HFFc6 (cell line): ENCODE data around the gene SCYGR3. TPM values are rescaled to one million over a fixed set of nuclear protein-coding genes. Genes with fewer than 3 reads are reported as not detected.

Source experiments
- DNase-seq: peaks from one replicate; pipeline ENCODE4 v3.0.0-alpha.2; 2018
- H3K27ac Mint-ChIP-seq: 2 replicates; pipeline ENCODE4 v1.8.0; 2020; ENCODE audit warnings: mild to moderate bottlenecking, mixed read lengths
- H3K27me3 Mint-ChIP-seq: 2 replicates; pipeline ENCODE4 v1.8.0; 2021; ENCODE audit warnings: mild to moderate bottlenecking, moderate library complexity, mixed read lengths; ENCODE audit not compliant: insufficient read depth
- H3K36me3 Mint-ChIP-seq: 2 replicates; pipeline ENCODE4 v1.8.0; 2021; ENCODE audit warnings: low read depth, mixed read lengths
- H3K4me1 Mint-ChIP-seq: 2 replicates; pipeline ENCODE4 v1.8.0; 2020; ENCODE audit warnings: low read depth, mixed read lengths
- H3K4me3 Mint-ChIP-seq: 2 replicates; pipeline ENCODE4 v1.8.0; 2020; ENCODE audit warnings: mild to moderate bottlenecking, moderate library complexity, mixed read lengths
- H3K9me3 Mint-ChIP-seq: 2 replicates; pipeline ENCODE4 v1.8.0; 2020; ENCODE audit warnings: mild to moderate bottlenecking, mixed read lengths
- CTCF ChIP-seq: fragments of 200-600 bp; sonication (generic); IDR thresholded peaks from 2 replicates; pipeline ENCODE4 v1.5.0; 2021; ENCODE audit warnings: antibody characterized with exemption, mild to moderate bottlenecking
- total RNA-seq, 6 experiments: library from RNA; stranded (reverse); fragmentation: NEBNext Ultra II Directional; extraction: Animal tissue kit (Norgen Biotek cat#: 25700); gene quantifications; 2 replicates in 1 of 6; 3 replicates in 5 of 6; pipeline ENCODE4 v1.2.3, GENCODE V29; 2021

The SCYGR3 gene
- total RNA-seq, 6 experiments from 2014 or later = not detected

- no peak for DNase-seq
- TF ChIP-seq CTCF = no peak
- Mint-ChIP-seq H3K27me3 (peaks cover under 1% of the 10 kb centered on the region; the same call in 1 of the 2 replicates), H3K4me3 (no peak overlapping the region), H3K4me1 (peaks cover 14% of the 10 kb centered on the region), H3K36me3 (no peaks in the 10 kb centered on the region), H3K9me3 (no peaks in the 10 kb centered on the region), H3K27ac (no peak overlapping the region)
Observed at GRCh38 chr2:227625420-227625819, 10.8 kb upstream of the SCYGR3 start.

- Mint-ChIP-seq H3K27me3 (no peaks in the 10 kb centered on the region; the same call in 1 of the 2 replicates), H3K9me3 (no peaks in the 10 kb centered on the region), H3K4me3 (peak overlapping the region; percentile 12), H3K27ac (peak overlapping the region; percentile 84), H3K36me3 (no peaks in the 10 kb centered on the region), H3K4me1 (peaks cover 15% of the 10 kb centered on the region)
- TF ChIP-seq CTCF = no peak
- DNase-seq = peak; percentile 38
Observed at GRCh38 chr2:227623226-227623625, 8.6 kb upstream of the SCYGR3 start.

- TF ChIP-seq CTCF = no peak
- DNase-seq = no peak
Observed at GRCh38 chr2:227617316-227618230, 2.9 kb upstream of the SCYGR3 start, which contains the start of gene SCYGR4. Gene SCYGR4, plus strand, starts transcription at chr2:227617498. Its CDS starts 0 bp downstream, at chr2:227617498.

GRCh38 chr2:227616631-227617030 lies 2.0 kb upstream of the SCYGR3 start:
- no peaks in the 10 kb centered on the region for H3K9me3 Mint-ChIP-seq
- H3K36me3 Mint-ChIP-seq = no peaks in the 10 kb centered on the region
- no peak for DNase-seq
- H3K4me3 Mint-ChIP-seq = no peak overlapping the region
- no peak overlapping the region for H3K27ac Mint-ChIP-seq
- H3K27me3 Mint-ChIP-seq = peaks cover 4% of the 10 kb centered on the region
- peaks cover 7% of the 10 kb centered on the region; the same call in 1 of the 2 replicates for H3K4me1 Mint-ChIP-seq
- no peak for TF ChIP-seq CTCF

More at GRCh38 chr2:227617316-227618230, 2.9 kb upstream of the SCYGR3 start, which contains the start of gene SCYGR4:
- peak within 1 kb of the TSS; percentile 36; the same call in 1 of the 2 replicates for H3K4me3 Mint-ChIP-seq
- H3K9me3 Mint-ChIP-seq = no peaks in the 10 kb centered on the region
- no peaks in the 10 kb centered on the region for H3K36me3 Mint-ChIP-seq
- H3K4me1 Mint-ChIP-seq = peaks cover 7% of the 10 kb centered on the region; the same call in 1 of the 2 replicates
- H3K27ac Mint-ChIP-seq = no peak within 1 kb of the TSS
- H3K27me3 Mint-ChIP-seq = peaks cover 4% of the 10 kb centered on the region

GRCh38 chr2:227615906-227616305 lies 1.3 kb upstream of the SCYGR3 start:
- no peaks in the 10 kb centered on the region for H3K36me3 Mint-ChIP-seq
- H3K27ac Mint-ChIP-seq = no peak overlapping the region
- no peak for TF ChIP-seq CTCF
- peaks cover 7% of the 10 kb centered on the region; the same call in 1 of the 2 replicates for H3K4me1 Mint-ChIP-seq
- H3K9me3 Mint-ChIP-seq = no peaks in the 10 kb centered on the region
- H3K4me3 Mint-ChIP-seq = no peak overlapping the region
- H3K27me3 Mint-ChIP-seq = peaks cover 4% of the 10 kb centered on the region
- no peak for DNase-seq
